Mucosa of descending colon (tissue), 3 donors: ENCODE measurements around the gene ABLIM3. TPM values are rescaled to one million over a fixed set of nuclear protein-coding genes. Genes with fewer than 3 reads are reported as not detected.

ENCODE experiments used
- ATAC-seq: fragments of 200-7000 bp; cut with Tn5 transposase; one replicate; pipeline ENCODE4 v1.9.1; 2020; ENCODE audit warnings: mild to moderate bottlenecking, moderate library complexity
- DNase-seq, 3 donors: peaks; one replicate each; pipeline ENCODE4 v3.0.0-alpha.2; 2020
- H3K36me3 ChIP-seq: fragments of 200-600 bp; one replicate; pipeline ENCODE4 v1.8.0; 2021; ENCODE audit warnings: low read depth, mild to moderate bottlenecking
- H3K4me1 ChIP-seq: fragments of 200-600 bp; one replicate; pipeline ENCODE4 v1.8.0; 2021; ENCODE audit warnings: low read depth, mild to moderate bottlenecking
- H3K4me3 ChIP-seq: fragments of 200-600 bp; one replicate; pipeline ENCODE4 v1.8.0; 2021; ENCODE audit warnings: mild to moderate bottlenecking
- H3K9me3 ChIP-seq: fragments of 200-600 bp; one replicate; pipeline ENCODE4 v1.8.0; 2021; ENCODE audit warnings: mild to moderate bottlenecking
- intact Hi-C, 2 donors: fragments of 100-400 bp; cut with DNase I in 1 of 2; cut with micrococcal nuclease in 1 of 2; formaldehyde crosslinking; loops; one replicate each; pipeline versions ENCODE4 v1.11.0 to v1.11.1; 2022; cut with DNase I, micrococcal nuclease
- total RNA-seq, 3 donors: library from RNA; stranded (reverse); fragmentation: NEBNext Ultra II Directional in 2 of 3; extraction: Animal tissue kit (Norgen Biotek cat#: 25700) in 2 of 3; gene quantifications; one replicate each; pipeline versions ENCODE4 v1.2.1 to v1.2.4, GENCODE V29; 2021 to 2023
- TF ChIP-seq, protein P1 (sequence below): fragments of 200-600 bp; IDR thresholded peaks from one replicate; pipeline ENCODE4 v1.8.0; 2022; ENCODE audit warnings: antibody characterized with exemption, mild to moderate bottlenecking
- donor health status: DM: no; HTN: no; CAD: no; lungs with moderate emphysema.
- donor health status: DM: no; HTN: no; CAD: no.
- donor health status: DM: no; HTN: yes; CAD: no.

The ABLIM3 gene
- total RNA-seq, 3 donors from 2014 or later, result 4.1 to 12.4 (median 7.4) TPM

DNA sequence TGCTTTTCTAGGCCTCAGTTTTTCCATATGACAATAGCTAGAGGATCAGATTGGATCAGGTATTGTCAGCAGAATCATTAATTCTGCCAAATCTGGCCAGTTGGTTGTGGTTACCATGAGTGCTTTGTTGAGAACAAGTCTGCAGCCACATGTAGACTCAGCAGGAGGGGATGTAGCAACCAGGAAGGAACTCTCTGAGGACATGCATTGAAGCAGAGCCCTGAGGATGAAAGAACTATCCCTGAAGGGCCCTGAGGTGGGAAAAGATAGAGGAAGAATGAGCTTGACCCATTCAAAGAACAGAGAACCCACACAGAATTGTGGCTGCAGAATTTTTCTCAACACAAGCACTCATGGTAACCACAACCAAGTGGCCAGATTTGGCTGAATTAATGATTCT lies 70.3 kb downstream of the ABLIM3 start:
- no peak overlapping the region for H3K4me3 ChIP-seq
- no peaks in the 10 kb centered on the region for H3K36me3 ChIP-seq
- no peaks in the 10 kb centered on the region for H3K9me3 ChIP-seq
- no peak for DNase-seq
- TF ChIP-seq, protein P1, sequence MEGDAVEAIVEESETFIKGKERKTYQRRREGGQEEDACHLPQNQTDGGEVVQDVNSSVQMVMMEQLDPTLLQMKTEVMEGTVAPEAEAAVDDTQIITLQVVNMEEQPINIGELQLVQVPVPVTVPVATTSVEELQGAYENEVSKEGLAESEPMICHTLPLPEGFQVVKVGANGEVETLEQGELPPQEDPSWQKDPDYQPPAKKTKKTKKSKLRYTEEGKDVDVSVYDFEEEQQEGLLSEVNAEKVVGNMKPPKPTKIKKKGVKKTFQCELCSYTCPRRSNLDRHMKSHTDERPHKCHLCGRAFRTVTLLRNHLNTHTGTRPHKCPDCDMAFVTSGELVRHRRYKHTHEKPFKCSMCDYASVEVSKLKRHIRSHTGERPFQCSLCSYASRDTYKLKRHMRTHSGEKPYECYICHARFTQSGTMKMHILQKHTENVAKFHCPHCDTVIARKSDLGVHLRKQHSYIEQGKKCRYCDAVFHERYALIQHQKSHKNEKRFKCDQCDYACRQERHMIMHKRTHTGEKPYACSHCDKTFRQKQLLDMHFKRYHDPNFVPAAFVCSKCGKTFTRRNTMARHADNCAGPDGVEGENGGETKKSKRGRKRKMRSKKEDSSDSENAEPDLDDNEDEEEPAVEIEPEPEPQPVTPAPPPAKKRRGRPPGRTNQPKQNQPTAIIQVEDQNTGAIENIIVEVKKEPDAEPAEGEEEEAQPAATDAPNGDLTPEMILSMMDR, result no peak
- H3K4me1 ChIP-seq, result no peaks in the 10 kb centered on the region
- ATAC-seq, result no peak
- intact Hi-C loops, result no loop called here

DNA sequence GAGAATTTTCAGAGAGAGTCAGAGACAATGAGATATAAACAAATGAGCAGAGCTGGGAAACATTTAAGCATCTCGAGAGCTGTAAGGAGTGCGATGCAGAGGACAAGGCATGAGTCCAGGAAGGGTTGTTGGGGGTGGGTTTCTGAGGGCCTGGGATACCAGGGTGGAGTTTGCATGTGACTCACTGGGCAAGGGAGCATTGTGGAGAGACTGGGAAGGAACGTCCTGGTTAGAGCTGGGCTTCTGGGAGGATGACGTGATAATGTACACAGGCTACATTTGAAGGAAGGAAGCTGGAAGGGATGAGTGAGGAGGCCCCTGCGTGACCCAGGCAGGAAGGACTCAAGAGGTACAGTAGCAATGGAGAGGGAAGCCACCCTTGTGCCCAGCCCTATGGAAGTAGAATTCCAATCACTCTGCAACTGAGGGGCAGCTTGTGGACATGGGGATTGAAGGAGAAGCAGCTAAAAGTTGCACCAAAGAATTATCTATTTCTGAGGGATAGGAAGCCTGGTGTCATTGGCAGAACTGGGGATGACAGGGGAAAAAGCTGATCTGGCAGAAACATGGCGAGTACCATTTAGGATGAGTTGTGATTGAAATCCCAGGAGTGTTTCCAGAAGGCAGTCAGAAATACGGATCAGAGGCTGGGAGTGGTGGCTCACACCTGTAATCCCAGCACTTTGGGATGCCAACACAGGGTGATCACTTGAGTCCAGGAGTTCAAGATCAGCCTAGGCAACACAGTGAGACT lies 71.1 kb downstream of the ABLIM3 start:
- no peaks in the 10 kb centered on the region for H3K9me3 ChIP-seq
- intact Hi-C loops, result no loop called here
- DNase-seq, result peak in 1 of 3 donors; percentile 26
- no peak overlapping the region for H3K4me3 ChIP-seq
- no peaks in the 10 kb centered on the region for H3K4me1 ChIP-seq
- TF ChIP-seq, protein P1, result no peak
- no peaks in the 10 kb centered on the region for H3K36me3 ChIP-seq
- ATAC-seq, result peak; percentile 66

DNA sequence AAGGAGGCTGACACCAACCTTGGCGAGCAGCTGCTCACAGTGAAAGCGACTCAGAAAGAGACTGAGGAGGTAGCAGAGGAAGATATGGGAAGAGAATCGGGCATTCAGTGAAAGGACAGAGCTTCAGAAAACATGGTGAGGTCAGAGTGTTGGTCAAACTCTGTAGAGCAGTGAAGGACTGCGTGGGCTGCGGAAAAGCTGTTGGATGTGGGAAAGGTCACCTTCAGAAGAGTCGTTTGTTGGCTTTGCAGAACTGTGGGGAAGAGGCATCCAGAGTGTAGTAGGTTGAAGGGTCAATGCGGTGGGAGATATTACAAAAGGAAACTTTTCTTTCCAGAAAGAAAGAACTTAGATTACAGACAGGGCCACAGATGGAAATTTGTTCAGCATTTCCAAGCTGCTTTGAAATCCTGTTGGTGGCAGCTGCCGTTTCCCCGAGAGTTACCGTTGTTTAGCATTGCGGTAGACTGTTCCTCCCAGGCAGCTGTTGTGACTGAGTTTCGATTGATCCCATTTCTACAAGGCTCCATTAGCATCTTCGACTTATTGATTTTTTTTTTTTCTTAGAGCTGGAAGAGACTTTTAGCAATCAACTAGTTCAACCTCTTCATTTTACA lies 72.1 kb downstream of the ABLIM3 start:
- ATAC-seq, result no peak
- intact Hi-C loops, result no loop called here
- TF ChIP-seq, protein P1, result no peak
- no peaks in the 10 kb centered on the region for H3K4me1 ChIP-seq
- no peaks in the 10 kb centered on the region for H3K36me3 ChIP-seq
- no peaks in the 10 kb centered on the region for H3K9me3 ChIP-seq
- no peak for DNase-seq
- no peak overlapping the region for H3K4me3 ChIP-seq

DNA sequence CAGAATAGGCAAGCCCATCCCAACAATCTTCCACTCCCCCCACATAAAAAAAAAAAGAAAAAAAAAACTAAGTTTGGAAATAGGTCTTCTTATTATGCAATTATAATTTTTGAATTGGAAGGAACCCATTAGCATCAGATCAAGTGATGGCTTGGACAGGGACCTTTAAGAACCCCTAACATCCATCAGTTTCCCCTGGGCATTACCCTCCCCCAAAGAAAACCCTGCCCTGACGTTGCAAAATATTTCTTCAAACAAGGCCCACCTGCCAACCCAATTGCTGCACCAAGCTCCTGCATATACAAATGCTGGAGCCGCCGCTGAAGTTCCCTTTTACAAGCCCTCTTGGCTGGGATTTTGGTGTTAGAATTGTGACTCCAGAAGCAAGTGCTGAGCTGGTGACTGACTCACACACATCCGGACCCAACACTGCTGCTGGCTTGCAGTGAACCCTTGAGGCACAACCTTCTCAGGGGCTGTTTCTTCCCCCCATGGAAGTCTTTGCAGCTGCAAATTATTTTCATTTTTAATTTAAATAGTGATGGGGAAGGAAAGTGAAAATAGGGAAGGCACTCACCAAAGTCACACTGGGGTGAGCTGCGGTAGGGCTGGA lies 74.3 kb downstream of the ABLIM3 start:
- DNase-seq (peak in 1 of 3 donors; percentile 17), ATAC-seq (peak; percentile 14)
- H3K4me1 ChIP-seq, result no peaks in the 10 kb centered on the region
- TF ChIP-seq, protein P1, result no peak
- no peaks in the 10 kb centered on the region for H3K9me3 ChIP-seq
- no peak overlapping the region for H3K4me3 ChIP-seq
- no peaks in the 10 kb centered on the region for H3K36me3 ChIP-seq
- intact Hi-C loops, result no loop called here

DNA sequence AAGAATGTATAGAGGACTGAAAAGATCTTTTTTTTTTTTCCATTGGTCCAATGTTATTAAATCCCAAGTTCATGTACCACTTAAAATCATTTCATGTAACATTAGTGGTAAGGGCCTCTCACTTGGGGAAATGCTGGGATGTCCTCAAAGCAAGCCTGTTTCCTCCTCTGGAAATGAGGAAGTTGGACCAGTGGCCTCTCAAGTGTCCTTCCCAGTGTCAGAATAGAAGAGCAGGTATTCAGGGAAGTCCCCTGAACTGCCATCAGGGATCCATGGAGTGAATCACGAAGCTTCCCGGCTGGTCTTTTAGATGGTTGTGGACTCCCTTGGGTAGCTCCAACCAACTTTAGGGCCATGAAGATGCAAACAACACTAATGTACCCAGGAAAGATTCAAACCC lies 75.2 kb downstream of the ABLIM3 start:
- Histone ChIP-seq H3K4me3 (no peak overlapping the region), H3K9me3 (no peaks in the 10 kb centered on the region), H3K4me1 (no peaks in the 10 kb centered on the region), H3K36me3 (no peaks in the 10 kb centered on the region)
- DNase-seq (no peak), ATAC-seq (no peak)
- intact Hi-C loops, result no loop called here
- TF ChIP-seq, protein P1, result no peak
